ENCODE data around the gene PLET1.

DNA sequence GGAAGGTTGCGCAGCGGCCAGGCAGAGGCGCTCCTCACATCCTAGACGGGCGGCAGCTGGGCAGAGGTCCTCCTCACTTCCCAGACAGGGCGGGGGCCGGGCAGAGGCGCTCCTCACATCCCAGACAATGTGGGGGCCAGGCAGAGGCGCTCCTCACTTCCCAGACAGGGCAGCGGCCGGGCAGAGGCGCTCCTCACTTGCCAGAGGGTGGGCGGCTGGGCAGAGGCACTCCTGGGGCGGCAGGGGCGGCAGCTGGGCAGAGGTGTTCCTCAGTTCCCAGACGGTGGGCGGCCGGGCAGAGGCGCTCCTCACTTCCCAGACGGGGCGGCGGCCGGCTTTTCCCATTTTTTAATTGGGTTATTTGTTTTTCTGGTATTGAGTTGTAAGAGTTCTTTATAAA lies 54.6 kb downstream of the PLET1 start:
- no peak for TF ChIP-seq JUND (IDR thresholded peaks at IDR 0.05)
- TF ChIP-seq, protein P1, sequence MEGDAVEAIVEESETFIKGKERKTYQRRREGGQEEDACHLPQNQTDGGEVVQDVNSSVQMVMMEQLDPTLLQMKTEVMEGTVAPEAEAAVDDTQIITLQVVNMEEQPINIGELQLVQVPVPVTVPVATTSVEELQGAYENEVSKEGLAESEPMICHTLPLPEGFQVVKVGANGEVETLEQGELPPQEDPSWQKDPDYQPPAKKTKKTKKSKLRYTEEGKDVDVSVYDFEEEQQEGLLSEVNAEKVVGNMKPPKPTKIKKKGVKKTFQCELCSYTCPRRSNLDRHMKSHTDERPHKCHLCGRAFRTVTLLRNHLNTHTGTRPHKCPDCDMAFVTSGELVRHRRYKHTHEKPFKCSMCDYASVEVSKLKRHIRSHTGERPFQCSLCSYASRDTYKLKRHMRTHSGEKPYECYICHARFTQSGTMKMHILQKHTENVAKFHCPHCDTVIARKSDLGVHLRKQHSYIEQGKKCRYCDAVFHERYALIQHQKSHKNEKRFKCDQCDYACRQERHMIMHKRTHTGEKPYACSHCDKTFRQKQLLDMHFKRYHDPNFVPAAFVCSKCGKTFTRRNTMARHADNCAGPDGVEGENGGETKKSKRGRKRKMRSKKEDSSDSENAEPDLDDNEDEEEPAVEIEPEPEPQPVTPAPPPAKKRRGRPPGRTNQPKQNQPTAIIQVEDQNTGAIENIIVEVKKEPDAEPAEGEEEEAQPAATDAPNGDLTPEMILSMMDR (IDR thresholded peaks at IDR 0.05; ENCODE audit: low read depth, low read length, missing input control): no peak
- TF ChIP-seq, protein P2, sequence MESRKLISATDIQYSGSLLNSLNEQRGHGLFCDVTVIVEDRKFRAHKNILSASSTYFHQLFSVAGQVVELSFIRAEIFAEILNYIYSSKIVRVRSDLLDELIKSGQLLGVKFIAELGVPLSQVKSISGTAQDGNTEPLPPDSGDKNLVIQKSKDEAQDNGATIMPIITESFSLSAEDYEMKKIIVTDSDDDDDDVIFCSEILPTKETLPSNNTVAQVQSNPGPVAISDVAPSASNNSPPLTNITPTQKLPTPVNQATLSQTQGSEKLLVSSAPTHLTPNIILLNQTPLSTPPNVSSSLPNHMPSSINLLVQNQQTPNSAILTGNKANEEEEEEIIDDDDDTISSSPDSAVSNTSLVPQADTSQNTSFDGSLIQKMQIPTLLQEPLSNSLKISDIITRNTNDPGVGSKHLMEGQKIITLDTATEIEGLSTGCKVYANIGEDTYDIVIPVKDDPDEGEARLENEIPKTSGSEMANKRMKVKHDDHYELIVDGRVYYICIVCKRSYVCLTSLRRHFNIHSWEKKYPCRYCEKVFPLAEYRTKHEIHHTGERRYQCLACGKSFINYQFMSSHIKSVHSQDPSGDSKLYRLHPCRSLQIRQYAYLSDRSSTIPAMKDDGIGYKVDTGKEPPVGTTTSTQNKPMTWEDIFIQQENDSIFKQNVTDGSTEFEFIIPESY (IDR thresholded peaks at IDR 0.05): no peak
- no peak for TF ChIP-seq TAF1 (conservative IDR thresholded peaks at IDR 0.05)
- no peak for TF ChIP-seq HNF4A (conservative IDR thresholded peaks at IDR 0.05)
- no peak for TF ChIP-seq GABPA (IDR thresholded peaks at IDR 0.05 in 1 of 2, conservative IDR thresholded peaks at IDR 0.05 in 1 of 2)
- TF ChIP-seq YY1 (IDR thresholded peaks at IDR 0.05): no peak
- TF ChIP-seq EGR1 (IDR thresholded peaks at IDR 0.05; ENCODE audit: low read depth in 2 of 2): no peak
